ENCODE measurements around the gene DOHH.

Gene DOHH

DNA sequence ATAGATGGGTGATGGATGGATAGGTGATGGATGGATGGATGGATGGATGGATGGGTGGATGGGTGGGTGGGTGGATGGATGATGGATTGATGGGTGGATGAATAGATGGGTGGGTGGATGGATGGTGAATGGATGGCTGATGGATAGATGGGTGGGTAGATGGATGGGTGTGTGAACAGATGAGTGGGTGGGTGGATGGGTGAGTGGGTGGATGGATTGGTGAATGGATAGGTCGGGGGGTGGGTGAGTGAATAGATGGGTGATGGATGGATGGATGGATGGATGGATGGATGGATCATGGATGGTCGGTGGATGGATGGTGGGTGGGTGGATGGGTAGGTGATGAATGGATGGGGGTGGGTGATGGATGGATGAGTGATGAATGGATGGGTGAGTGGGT, 23.6 kb downstream of the DOHH start:
- DNase-seq: no peak

DNA sequence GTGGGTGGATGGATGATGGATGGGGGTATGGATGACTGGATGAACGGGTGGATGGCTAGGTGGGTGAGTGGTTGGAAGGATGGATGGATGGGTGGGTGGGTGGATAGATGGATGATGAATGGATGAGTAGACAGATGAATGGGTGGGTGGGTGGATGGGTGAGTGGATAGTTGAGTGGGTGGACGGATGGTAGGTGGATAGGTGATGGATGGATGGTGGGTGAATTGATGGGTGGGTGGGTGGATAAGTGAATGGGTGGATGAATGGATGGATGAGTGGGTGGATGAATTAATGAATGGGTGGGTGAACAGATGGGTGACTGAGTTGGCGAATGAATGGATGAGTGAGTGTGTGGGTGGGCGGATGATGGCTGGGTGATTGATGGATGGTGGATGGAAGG, 25.0 kb downstream of the DOHH start:
- no peak for DNase-seq

DNA sequence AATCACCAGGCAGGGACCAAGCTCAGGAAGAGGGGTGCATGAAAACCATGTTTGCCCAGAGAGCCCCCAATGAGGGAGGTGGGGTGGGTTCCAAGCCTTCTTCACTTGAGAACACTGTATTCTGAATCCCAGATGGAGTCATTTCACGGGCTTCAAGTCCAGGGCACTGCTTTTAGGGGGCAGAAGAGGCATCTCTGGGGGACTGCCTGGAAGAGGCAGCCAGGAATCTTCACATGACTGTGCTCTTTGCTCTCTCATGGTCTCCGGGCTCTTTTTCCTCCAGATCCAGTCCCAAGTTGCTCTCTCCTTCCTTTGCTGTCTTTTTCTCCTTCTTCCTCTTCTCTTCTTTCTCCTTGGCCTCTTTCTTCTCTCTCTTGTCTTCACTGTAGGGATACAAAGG, 25.9 kb downstream of the DOHH start:
- no peak for DNase-seq

- no peak for DNase-seq
These were observed 26.5 kb downstream of the DOHH start for GRCh38 chr19:3474010-3474409.

DNA sequence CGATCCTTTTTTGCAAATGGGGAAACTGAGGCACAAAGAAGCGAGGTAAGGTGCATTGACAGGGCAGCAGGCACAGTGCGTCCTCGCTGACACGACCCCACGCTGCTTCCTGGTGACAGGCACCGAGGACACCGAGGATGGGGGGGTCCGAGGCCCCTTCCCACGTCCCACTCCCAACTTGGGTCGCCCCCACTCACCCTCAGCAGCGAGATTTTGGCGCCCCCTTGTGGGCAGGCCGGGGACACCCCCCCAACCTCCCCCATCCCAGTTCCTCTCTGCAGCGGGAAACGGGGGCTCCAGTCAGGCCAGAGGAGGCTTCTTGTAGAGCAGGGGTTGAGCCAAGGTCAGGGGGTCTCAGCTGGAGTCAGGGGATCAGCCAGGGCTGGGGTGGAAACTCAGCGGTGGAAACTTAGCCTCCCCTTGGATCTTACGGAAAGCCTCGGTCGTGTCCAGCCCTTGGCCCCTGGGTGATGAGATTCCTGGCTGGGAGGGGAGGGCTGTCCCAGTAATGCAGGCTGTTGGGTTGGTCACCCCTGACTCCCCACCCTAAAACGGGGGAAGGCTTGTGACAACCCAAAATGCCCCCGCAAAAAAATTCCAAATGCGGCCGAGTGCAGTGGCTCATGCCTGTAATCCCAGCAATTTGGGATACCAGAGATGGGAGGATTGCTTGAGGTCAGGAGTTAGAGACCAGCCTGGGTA, 28.4 kb downstream of the DOHH start:
- no peak for DNase-seq

GRCh38 chr19:3470500-3471128, 29.9 kb downstream of the DOHH start:
- no peak for DNase-seq

DNA sequence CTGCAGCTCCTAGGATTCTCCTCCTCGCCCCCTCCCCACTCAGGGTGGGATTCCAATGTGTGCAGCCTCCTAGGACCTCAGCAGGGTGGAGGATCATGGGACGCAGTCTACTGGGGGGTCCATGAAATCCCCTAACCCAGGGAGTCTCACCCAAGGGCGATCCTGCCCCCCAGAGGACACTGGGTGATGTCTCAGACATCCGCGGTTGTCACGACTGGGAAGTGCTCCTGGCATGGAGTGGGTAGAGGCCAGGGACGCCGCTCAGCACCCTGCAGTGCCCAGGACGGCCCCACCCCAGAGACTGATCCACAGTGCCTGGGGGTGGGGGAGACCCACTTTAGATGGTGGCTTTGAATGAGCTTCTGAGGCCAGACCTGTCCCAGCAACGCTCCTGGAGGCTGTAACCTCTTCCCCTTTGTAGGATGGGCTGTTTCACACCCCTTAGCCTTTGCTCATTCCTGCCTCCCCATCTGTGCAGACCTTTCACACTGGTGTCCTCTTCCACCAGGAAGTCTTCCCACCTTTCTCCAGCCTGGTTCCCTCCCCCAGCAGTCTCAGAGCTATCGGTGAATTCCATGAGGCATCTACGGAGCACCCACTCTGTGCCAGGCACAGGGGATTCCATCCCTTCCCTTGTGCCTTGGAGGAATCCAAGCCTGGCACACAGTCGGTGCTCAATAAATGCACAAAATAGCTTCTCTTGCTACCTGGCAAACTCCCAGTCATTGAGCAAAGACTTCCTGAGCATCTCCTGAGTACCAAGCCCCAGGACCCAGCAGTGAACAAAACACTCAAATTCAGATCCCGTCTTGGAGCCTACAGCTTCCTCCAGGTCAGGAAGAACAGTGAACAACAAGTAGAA, 30.6 kb downstream of the DOHH start:
- no peak for DNase-seq

- DNase-seq: no peak
These were observed 32.3 kb downstream of the DOHH start for GRCh38 chr19:3468211-3468610.

GRCh38 chr19:3467437-3468198, 32.9 kb downstream of the DOHH start:
- DNase-seq: no peak

DNA sequence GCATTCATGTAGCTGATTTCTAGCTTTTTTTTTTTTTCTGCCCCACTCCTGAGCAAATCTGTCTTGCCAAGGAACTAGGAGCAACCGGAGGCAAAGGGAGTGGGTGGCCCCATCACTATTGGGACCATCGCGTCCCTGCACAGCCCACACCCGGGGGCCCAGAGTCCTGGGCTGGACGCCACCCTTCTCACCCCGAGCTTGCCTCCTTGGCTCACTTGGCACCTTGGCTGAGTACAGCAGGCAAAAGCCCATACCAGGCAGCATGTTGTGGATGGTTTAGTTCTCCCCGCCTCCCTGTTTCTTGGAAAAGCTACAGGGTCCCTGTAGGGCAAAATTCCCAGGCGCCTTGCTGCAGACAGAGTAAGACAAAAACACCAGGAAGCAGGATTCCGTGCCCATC, 33.8 kb downstream of the DOHH start:
- no peak for DNase-seq

DNA sequence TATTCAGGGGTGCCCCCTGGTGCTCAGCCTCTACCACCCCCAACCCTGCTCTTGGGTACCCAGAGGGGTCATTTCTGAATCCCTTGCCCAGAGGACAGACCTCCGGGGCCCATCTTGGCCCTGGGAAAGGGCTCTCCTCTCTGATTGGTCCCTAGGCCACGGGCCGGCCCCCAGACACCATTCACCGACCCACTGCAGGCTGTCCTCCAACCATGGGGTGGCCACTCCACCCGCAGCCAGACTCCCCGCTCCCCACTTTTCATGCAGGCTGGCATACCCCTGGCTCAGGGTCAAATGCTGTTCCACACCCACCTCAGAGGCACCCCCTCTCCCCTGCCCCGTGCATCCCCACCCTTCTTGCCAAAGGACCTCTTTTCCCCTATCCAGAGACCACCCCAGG, 34.9 kb downstream of the DOHH start:
- no peak for DNase-seq

DNA sequence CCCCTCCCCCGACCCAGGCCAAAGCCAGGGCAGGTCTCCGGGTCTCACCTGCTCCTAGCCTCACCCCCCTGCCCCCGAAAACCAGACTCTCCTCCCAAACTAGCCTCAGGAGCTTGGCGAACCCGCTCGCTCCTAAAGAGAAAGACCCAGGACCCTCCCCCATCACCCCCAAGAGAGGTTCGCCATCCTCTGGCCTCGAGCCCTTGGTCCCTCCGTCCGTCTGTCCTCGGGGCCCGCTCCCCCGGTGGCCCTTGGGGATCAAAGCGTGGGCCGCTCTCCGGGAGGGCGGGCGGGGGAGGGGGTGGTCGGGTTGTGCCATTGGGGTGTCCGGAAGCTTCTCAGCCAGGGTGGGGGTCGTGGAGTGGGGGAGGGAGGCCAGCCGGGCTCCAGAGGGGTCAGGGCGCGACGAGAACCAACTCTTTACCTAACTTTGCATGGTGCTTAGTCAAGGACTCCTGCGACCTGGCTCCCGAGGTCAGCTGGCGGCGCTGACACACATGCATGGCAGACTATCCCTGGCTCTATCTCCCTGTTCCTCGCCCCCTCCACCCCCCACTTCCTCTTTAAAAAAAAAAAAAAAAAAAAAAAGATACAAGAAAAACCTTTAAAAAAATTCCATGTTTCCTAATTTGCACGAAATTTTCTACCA, 35.8 kb downstream of the DOHH start:
- no peak for DNase-seq

GRCh38 chr19:3463714-3464586, 36.5 kb downstream of the DOHH start:
- DNase-seq: no peak

DNA sequence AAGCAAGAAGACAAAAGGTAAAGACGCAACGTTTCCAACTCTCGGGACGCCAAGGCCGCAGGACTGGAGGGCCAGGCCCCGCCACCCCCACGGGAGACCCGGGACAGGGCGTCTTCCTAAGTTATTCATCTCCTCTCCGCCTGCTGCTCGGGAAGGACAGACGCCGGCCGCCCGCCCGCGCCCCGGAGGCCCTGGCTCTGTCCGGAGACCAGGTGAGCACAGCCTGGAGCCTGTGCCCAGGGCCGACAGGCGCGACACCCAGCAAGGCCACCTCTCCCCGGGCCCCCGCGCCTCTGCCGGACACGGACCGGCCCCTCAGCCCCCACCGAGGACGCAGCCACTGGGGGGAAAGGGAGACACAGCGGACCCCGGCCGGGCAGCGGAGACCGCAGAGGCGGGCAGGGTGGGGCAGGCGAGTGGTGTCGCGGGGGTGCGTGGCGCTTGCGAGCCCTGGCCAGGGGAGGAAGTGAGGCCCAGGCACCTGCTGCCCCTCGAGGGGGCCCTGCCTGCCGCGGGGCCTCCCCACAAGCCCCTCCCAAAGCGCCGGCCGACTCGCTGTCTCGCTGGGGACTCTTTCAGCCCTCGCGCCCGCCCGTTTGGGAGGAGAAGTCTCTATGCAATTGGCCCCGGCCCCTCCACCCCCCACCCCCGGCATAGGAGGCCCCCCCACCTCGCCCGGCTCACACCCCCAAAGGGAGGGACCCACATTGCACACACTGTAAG, 37.3 kb downstream of the DOHH start:
- no peak for DNase-seq

DNA sequence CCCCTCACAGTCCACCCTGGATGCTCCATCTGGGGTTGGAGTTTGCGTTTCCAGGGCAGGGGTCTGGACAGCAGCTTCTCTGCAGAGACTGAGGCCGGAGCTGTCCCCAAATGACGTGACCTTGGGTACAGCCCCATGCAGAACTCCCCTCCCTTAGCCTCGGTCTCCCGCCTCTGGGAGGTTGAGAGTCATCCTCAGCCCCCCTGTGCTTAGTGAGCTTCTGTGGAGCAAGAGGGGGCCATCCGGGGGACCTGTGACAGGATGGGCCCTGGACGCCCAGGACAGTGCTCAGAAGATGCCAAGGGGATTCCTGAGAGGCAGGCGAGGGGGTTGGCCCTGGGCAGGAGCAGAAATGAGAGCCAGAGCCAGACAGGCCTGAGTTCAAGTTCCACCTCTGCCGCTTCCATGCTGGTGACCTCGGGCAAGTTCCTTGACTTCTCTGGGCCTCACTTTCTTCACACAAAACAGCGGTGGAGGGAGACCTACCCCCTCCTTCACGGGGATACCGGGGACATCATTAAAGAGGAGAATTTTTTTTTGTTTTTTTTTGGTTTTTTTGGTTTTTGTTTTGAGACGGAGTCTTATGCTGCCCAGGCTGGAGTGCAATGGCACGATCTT, 40.4 kb downstream of the DOHH start:
- no peak for DNase-seq

GRCh38 chr19:3459089-3459881, 41.2 kb downstream of the DOHH start:
- no peak for DNase-seq

- DNase-seq: no peak
These were observed 42.0 kb downstream of the DOHH start for GRCh38 chr19:3458229-3459088.

GRCh38 chr19:3457528-3458228, 42.8 kb downstream of the DOHH start:
- no peak for DNase-seq

Data from NCI-H1436 treated with DMSO at 0.1 percent for 48 hours (cell line).